NCI-H82 treated with DMSO at 0.1 percent for 48 hours (cell line): ENCODE results near the gene SRXN1.
A peak's percentile ranks its signal among the peaks of the same experiment; 100 is the strongest.

Experiments used
- DNase-seq: peaks from one replicate; lab custom pipeline; 2025; ENCODE audit not compliant: unreplicated experiment; lab: John Stamatoyannopoulos, UW

The SRXN1 gene

DNA sequence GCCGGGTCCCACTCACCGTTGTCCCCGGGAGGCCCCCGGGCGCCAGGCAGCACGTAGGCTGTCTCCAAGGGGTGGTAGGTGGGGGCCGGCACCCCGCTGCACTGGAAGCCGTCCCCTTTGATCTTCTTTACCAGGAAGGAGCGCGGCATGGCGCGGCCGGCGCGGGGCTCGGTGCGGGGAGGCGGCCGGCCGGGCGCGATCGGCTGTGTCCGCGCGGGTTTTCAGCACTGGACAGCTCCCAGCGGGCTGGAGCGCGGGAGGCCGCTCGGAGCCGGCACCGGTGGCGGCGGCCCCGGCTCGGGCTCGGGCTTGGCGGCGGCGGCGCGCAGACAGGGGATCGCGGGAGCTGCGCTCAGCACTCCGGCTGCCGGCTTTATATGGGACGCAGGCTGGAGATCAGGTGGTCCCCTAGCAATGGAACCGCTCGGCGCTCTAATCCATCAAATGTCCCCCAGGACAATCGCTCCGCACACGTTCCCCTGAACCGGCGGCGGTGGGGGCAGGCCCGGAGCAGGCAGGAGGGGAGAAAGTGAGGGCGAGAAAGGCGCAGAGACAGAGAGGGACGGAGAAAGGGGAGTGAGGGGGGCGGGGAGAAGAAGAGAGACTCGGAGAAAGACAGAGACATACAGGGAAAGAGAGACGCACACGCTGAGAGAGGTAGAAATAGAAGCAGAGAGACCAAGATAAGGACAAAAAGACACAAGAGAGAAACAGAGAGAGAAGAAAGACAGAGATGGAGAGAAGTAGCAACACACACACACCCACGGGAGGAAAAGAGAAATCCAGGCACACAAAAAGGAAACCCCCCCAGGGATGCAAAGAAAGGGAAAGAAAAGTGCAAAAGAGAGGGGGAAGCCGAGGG lies 22.7 kb upstream of the SRXN1 start, which contains the start of gene SCRT2:
Gene SCRT2, minus strand, starts transcription at position 350 of the 862 bp plus-strand sequence. Its CDS starts 201 bp downstream, at position 149.
- peak; percentile 23 for DNase-seq

DNA sequence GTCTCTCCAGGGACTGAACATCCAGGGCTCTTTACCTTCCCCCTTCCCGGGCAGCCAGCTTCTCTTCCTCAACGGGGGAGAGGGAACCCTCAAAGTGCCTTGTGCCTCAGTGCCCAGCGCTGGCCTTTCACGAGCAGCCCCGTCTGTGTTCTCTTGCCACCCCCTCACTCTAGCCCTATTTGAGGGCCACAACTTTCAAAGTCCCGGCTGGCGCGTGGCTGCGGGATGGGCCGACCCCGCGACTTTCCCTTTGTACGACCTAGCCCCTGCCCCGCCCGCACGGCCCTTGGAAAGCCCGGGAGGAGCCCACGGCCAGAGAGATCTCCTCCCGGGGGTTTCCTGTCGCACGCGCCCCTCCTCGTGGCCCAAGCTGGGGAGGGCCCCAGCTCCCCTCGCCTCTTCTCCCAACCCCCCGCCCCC lies 22.0 kb upstream of the SRXN1 start:
- no peak for DNase-seq

DNA sequence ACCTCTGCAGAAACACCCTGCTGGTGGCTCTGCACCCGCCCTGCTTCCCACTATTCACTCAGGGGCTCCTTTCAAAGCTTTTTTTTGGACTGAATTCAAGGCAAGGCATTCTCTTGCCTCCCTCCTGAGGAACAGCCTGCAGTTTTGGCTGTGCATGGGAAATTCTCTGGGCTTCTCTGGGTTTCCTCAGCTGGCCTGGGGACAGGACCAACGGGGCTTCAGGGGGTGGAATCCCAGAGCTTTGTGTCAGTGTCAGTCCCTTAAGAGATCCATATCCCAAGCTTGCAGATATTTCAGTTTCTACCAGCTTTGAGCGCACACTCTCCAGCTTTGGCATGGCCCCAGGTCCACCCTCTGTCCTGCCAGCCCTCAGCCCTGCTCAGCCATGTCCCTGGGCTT lies 20.6 kb upstream of the SRXN1 start:
- no peak for DNase-seq

DNA sequence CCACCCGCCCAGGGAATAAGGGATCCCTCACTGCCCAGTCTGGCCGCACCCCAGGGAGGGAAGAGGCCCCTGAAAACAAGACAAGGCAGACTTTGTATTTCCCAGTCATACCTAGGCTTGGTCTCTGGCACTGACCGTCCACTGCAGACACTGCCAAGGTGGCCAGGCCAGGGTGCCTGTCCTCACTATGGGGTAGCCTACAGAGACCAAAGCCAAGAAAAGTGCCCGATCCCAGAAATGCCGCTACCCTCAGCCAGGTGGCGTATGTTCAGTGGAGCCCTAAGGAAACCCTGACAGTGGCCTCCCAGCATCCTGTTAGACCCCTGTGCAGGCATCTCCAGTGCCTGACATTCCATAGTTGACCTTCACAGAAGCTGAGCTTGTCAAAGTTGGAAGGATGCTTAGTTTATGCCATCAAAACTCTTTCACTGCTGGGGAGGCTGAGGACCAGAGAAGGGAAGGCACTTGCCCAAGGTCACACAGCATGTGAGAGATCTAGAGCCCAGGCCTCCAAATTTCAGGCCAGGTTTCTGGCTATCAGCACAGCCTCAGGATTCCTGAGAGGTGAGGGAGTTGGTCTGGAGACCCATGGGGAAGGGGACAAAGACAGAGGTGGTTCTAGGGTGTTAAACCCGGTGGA lies 20.1 kb upstream of the SRXN1 start:
- peak; percentile 5 for DNase-seq

DNA sequence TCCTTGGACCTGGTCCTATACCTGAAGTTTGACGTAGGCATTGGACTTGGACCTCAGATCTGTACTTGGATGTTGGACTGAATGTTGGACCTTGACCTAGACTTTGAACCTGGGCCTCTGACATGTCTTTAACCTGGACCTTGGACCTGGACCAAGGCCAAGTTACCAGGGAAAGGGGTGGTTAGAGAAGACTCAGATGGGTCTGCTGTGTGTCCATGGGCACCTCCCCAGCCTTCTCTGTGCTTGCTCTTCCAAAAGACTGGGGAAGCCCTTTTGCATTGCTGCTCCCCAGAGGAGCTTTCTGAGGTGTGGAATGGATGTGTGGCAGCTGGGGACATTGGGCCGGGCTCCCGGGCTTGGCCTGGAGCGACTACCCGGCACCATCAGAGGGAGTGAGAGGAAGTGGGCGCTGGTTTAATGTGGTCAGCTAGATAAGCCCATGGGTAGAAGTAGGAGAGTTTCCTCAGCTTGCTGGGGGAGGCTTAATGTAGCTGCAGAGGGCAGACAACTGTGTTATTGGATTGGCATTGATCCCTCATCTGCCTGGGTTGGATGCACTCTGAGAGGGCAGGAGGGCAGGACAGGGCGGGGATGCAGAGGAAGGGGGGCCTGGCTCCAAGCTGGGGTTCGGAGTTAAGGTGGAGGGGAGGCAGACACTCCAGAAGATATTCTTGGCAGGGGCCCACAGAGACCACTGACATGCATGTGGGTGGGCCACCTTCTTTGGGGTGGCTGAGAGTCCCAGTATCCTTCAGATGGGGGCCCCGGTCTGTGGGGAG lies 18.4 kb upstream of the SRXN1 start:
- DNase-seq: no peak

DNA sequence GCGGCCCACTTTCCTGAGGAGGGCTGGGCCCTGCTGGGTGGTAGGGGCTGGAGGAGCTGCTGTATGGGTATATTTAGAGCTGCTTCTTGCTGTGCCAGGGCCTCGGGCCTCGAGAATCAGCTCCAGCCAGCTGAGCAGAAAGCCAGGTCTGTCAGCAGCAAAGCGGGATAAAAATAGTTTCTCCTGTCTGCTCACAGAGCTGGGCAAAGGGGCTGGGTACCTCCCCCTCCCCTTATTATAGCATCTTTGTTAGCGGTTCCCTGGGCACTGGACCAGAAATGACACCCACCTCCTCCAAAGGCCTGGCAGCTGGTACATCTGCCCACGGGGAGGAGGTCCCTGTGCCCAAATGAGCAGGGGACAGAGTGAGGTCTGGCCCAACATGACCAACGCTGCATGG lies 16.6 kb upstream of the SRXN1 start:
- no peak for DNase-seq

DNA sequence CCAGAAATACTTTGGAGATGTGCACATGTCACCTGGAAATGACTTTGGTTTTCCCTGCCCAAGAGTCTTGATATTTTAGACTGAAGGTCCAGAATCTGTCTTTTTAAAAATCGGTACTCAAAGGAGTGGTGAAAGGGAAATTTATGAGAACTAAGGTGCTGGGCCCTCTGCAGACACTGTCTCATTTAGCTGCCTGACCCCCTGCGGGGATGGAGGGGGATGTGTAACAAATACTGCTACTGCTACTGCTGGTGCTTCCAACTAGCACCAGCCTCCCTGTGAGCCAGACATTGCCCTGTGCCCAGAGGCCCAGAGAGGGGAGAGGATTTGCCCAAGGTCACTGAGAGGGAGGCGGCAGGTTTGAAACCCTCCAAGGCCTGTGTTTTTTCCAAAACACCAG lies 15.6 kb upstream of the SRXN1 start:
- no peak for DNase-seq

DNA sequence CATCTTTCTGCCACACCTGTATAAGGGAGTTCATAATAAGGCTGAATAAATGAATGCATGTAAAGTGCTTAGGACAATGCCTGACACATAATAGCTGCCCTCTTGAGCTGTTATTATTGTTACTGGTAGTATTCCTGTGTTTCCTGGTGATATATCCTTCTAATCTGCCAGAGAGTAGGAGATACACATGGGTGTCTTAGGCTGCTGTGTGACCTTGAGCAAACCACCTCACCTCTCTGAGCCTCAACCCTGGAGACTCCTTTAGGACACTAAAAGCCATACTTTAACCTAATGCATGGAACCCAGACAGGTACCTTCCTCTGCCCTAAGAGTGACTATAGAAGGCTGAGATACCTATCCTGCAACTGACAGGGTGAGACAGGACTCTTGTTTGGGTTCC lies 15.1 kb upstream of the SRXN1 start:
- no peak for DNase-seq

DNA sequence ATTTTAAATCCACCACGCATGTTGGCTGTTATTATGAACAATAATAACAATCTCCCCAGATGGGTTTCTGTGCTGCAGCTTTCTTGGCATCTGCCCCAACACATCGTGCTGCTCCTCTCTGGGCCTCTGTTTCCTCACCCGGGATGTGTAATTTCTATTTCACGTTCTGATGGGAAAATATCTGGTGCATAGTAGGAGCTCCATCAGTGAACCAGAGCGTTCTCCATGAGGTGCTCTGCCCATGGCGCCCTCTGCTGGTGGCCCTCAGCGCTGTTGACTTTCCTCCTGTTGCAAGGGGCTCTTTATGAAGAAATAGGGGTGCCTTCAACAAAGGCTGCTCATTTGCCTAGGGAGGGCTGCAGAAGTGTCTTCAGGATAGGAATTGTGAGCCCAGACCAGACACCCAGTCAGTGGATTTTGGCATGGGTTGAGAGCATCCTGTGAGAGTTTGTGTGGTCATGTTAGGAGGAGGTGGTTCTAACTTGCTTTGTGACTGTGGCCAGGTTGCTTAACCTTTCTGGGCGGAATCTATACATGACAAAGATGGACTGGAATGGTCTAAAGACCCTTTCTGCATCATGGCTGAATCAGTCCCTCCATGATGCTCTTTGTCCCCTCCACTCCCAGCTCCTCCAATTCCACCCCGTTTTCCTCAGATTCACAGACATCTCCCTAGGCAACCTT lies 14.5 kb upstream of the SRXN1 start:
- DNase-seq: no peak

DNA sequence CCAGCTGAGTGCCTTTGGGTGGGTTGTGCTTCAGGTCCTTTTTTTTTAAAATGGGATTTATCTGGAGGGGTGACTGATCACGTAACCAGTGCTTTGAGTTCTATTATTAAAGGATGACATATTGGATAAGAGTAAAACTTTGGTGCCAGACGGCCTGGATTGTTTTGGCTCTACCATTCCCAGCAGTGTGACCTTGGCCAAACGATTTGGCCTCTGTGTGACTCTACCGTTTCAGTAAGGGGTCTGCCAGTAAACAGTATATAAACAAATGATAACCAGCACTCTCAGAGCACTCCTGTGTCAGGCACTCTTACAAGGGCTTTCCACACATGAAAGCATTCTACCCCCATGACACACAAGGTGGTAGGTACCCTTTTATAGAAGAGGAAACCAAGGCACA lies 13.9 kb upstream of the SRXN1 start:
- no peak for DNase-seq

DNA sequence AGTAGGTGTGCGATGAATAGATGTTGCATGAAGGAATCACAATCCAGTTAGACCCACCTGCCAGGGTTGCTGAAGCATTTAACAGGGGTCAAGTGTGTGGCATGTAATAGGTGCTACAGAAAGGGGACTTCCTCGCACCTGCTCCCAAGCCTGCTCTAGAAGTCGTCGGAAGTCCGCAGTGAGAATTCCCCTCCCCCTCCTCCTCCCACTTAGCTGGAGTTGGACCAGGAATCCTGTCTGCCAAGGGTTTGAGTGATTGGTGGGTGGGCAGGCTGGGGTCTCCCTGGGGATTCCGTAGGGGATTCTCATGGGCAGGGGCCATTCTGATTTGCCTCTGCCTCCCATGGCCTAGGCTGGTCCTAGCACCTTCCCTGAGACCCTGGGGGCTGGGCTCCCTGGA lies 12.3 kb upstream of the SRXN1 start:
- DNase-seq: no peak

DNA sequence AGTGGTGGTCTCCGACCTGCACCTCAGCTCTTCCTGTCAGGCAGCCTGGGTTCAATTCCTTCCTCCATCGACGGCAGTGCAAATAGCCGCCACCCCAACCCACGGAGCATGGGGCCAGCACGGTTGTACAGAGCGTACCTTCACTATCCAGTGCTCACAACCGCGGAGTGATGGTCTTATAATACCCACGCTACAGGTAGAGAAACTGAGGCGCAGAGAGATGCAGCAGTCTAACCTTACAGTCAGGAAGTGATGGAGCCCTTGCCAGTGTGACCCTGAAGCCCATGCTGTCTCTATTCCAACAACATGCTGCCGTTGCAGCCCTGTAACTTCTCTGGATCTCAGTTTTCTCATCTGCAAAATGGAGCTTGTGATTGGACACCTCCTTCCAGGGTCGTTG lies 11.6 kb upstream of the SRXN1 start:
- no peak for DNase-seq

DNA sequence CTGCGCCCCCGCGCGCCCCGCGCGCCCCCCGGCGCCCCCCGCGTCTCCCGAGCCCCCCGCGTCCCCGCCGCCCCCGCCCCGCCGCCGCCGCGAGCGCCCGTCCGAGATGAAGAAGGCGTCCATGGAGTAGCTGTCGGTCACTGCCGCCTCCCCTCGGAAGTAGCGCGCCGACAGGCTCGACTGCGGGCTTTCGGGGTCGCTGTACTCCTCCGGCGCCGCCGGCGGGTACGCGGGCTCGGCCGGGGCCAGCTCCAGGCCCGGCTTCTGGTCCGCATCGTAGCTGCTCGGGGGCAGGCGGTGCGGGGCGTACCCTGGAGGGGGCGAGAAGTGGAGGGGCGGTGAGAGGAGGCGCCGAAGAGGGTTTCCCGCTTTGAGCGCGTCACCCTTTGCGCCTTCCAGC lies 11.2 kb upstream of the SRXN1 start:
- no peak for DNase-seq

DNA sequence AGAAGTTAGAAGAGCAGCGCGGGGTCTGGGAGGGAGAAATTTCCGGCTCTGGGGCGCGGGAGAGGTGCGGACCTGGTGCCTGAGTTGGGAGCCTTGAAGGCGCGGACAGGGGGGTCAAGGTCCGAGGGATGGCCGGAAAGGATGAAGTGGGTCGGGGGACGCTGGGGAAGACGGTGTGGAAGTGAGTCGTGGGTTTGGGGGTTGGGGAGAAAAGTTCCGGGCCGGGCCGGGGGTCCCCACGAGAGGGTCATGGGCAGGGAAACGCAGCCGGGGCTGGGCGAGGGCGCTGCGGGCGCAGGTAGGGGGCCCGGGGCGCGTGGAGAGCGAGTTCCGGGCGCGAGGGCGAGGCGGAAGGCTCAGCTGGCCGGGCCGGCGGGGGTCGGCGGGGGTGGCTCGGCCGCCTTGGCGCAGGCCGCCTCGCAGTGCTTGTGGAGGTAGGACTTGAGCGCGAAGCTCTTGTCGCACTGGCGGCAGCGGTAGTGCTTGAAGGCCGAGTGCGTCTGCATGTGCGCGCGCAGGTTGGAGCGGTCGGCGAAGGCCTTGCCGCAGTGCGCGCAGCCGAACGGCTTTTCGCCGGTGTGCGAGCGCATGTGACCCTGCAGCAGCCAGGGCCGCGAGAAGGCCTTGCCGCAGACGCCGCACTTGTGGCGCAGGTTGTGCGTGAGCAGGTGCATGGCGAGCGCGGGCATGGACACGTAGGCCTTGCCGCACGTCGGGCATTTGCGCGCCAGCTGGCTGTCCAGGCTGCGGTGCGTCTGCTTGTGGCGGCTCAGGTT lies 10.5 kb upstream of the SRXN1 start:
- no peak for DNase-seq

DNA sequence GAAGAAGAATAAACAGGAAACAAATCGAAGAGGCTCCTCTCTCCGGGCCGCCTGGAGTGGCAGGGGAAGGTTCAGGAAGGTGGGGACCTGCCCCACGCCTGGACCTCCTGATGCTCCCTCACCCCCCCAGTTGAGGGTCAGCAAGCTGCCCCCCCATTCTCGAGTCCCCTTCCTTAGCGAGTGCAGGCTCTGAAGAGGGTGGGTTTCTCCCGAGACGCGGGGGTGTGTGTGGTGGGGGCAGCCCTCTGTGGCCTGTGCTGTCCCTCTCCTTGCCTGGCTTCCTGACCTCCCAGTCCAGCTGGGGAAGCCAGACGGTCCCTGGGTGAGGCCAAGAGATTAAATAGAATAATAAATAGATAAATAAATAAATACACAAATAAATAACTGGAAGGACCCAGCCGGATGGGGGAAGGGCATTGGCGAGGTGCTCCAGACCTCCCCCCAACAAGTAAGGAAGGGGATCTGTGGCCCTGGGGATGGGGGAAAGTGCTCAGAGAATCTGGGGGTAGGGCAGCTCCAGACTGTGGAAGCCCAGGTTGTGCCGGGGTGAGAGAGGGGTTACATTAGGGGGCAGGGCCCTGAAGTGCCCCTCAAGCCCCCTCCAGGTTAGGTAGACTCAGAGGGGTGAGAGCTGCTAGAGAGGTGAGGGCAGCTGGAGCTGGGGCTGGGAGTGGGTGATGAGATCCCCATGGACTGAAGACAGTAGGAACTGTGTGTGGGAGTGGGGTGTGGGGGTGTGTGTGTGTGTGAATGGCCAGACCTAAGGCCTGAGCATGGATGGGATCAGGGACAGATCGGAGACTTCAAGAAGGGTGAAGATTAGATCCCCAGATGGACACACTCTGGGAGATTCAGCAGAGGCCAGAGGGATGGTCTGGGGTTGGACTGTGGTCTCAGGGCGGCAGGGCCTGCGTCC lies 9.5 kb upstream of the SRXN1 start:
- no peak for DNase-seq

DNA sequence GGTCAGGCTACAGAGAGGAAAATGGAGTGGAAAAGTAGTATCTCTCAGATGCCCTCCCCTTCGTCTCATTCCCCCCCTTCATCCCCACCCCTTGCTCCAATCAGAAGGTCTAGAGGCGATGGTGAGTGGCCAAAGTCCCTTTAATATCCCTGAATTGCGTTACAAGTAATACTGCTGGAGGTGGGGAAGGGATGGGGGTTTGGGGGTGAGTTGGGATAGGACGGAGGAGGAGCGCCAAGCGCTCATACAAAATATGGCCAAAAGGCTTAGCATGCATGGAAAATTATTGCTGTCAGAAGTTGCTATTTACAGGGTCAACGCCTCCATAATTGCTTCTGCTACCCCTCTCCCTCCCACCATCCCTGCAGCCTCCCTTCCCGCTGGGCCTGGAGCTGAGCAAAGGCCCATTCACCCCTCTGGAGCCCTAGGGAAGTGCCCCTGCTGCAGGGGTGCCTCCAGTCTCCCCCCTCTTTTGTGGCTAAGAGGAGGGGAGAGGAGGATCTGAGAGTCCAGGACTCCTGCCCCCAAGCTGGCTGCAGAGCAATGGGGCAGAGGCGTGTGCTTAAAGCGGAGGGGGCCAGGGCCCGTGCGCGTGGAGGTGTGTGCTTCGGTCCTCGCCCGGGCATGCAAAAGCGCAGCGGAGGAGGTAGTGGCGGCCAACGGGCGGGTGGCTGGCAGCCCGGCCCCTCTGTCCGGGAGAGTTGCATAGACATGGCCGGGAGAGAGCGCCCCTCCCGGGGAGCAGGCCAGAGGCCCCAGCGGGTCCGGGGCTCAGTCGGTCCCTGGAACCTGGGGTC lies 8.7 kb upstream of the SRXN1 start:
- no peak for DNase-seq

DNA sequence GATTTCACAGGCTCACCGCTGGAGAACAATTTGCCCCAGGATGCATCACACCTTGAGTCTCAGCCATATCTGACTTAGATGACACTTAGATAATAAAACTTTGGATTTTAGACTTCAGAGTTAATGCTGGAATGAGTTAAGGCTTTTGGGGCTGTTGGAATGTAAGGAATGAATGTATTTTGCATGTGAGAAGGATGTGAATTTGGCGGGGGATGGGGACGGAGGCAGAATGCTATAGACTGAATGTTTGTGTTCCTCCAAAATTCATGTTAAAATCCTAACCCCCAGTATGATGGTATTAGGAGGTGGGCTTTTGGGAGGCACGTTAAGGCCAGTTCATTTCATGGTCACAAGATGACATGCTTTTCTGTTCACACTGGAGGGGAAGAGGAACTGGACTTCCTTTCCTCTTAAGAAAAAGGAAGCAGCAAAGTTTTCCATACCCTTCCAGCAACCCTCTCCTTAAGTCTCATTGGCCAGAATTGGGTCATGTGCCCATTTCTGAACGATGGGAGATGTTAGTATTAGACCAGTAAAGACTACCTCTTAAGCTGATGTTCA lies 5.8 kb upstream of the SRXN1 start:
- no peak for DNase-seq

DNA sequence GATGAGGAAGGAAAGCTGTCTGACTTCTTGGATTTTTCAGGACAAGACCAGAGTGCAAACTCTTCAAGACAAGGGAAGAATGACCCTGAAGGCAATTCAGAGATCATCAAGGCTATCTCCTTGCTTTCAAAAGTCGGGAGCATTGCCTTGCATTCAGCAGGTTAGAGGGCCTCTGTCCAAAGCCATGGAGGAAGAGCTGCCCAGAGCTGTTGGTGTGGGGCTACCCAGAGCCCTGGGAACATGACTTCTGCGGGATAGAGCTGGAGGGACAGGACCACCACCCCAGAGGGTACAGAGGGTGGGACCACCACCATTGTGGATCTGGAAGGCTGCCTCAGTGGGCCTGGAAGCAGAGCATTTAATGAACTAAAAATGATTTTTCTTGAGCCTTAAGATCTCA lies 5.2 kb upstream of the SRXN1 start:
- no peak for DNase-seq
